ENCODE data around the gene CDKAL1. TPM values are rescaled to one million over a fixed set of nuclear protein-coding genes. Genes with fewer than 3 reads are reported as not detected.
A peak's percentile ranks its signal among the peaks of the same experiment; 100 is the strongest.

The CDKAL1 gene
- total and polyA plus RNA-seq, 2 donors (not counting 3 experiments of a cell fraction or from before 2014, with no cell fraction given): 6.1 to 20.5 TPM

DNA sequence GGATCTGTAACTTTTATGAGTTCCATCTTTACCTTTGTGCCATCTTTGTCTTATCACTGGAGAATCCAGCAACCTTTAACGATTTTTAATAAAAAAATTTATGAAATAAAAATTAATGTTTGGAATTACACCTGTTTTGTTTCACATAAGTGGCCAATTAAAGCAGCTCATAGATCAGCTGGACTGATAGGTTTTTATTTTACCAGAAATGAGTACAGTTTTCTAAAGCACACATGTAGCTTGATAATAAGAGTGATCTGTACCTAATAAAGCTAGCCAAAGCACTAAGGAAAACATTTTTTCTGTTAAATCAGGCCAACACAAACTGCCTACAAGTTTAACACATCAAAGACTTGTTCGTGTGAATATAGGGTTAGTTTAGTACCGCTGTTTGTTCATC is 500.1 kb downstream of the CDKAL1 start:
- no peak overlapping the region for H3K4me3 ChIP-seq (replicated peaks in 1 of 3; ENCODE audit: insufficient read depth in 1 of 3, low read depth in 1 of 3, low read length in 3 of 3)
- BruUV-seq (replicated peaks): no TSS peak
- dilution Hi-C loops (cut with MboI; ENCODE audit: extremely low pct_ligation_motif_present, low sequenced_read_pairs): no loop called here

More for the DNA sequence above, 500.1 kb downstream of the CDKAL1 start:
- Histone ChIP-seq H4K20me1 (replicated peaks; ENCODE audit: control insufficient read depth, extremely low read depth, insufficient read depth, low read length) (no peaks in the 10 kb centered on the region), H3K9ac (replicated peaks; ENCODE audit: extremely low read depth, insufficient read depth, low read length) (no peak overlapping the region), H3K4me1 (ENCODE audit: control insufficient read depth, extremely low read depth, insufficient read depth, low read length) (no peaks in the 10 kb centered on the region), H3K27me3 (ENCODE audit: control insufficient read depth in 2 of 2, insufficient read depth in 2 of 2, low read length in 2 of 2) (no peaks in the 10 kb centered on the region), H3K36me3 (ENCODE audit: control insufficient read depth in 2 of 2, extremely low read depth in 1 of 2, insufficient read depth in 2 of 2, low read length in 2 of 2) (no peaks in the 10 kb centered on the region), H3K9me1 (replicated peaks; ENCODE audit: control insufficient read depth, extremely low read depth, insufficient read depth, low read length) (no peaks in the 10 kb centered on the region), H3K27ac (ENCODE audit: insufficient read depth, low read depth, low read length) (no peak overlapping the region), H3K4me2 (ENCODE audit: insufficient read depth, low read length) (no peak overlapping the region), H3K9me3 (replicated peaks; ENCODE audit: control insufficient read depth, insufficient read depth, low read length) (no peaks in the 10 kb centered on the region), H2AFZ (ENCODE audit: low read depth, low read length) (no peak overlapping the region), H3K79me2 (ENCODE audit: control insufficient read depth, insufficient read depth, low read length) (no peaks in the 10 kb centered on the region)
- DNase-seq (ENCODE audit: low read depth, low spot score) (no peak), FAIRE-seq (peak; percentile 18)
- CTCF ChIA-PET: no interaction called here
- POLR2A ChIA-PET: no interaction called here
- intact Hi-C loops (cut with micrococcal nuclease): loop anchor here (10.0 kb wide), 1 partner anchor 910 kb away; no protein-coding TSS in a partner anchor
- TF ChIP-seq POLR2A (IDR thresholded peaks at IDR 0.05; ENCODE audit: low read depth, low read length) (no peak), FOS (IDR thresholded peaks at IDR 0.05; ENCODE audit: borderline replicate concordance, insufficient read depth, low read length) (no peak), JUN (IDR thresholded peaks at IDR 0.05; ENCODE audit: borderline replicate concordance, insufficient read depth, insufficient read length, low read depth) (no peak), MYC (IDR thresholded peaks at IDR 0.05; ENCODE audit: low read depth, low read length) (no peak), EZH2 (IDR thresholded peaks at IDR 0.05; ENCODE audit: borderline replicate concordance, low read depth, low read length, severe bottlenecking) (no peak), POLR2AphosphoS5 (IDR thresholded peaks at IDR 0.05; ENCODE audit: insufficient read depth, low read depth, low read length) (no peak), GATA2 (IDR thresholded peaks at IDR 0.05; ENCODE audit: insufficient read depth, insufficient read length, low read depth, low read length) (no peak)
- TF ChIP-seq, protein P1, sequence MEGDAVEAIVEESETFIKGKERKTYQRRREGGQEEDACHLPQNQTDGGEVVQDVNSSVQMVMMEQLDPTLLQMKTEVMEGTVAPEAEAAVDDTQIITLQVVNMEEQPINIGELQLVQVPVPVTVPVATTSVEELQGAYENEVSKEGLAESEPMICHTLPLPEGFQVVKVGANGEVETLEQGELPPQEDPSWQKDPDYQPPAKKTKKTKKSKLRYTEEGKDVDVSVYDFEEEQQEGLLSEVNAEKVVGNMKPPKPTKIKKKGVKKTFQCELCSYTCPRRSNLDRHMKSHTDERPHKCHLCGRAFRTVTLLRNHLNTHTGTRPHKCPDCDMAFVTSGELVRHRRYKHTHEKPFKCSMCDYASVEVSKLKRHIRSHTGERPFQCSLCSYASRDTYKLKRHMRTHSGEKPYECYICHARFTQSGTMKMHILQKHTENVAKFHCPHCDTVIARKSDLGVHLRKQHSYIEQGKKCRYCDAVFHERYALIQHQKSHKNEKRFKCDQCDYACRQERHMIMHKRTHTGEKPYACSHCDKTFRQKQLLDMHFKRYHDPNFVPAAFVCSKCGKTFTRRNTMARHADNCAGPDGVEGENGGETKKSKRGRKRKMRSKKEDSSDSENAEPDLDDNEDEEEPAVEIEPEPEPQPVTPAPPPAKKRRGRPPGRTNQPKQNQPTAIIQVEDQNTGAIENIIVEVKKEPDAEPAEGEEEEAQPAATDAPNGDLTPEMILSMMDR (IDR thresholded peaks at IDR 0.05; ENCODE audit: extremely low read depth in 1 of 2, insufficient read depth in 1 of 2, low read depth in 1 of 2, low read length in 2 of 2): no peak
- TF ChIP-seq, protein P2, sequence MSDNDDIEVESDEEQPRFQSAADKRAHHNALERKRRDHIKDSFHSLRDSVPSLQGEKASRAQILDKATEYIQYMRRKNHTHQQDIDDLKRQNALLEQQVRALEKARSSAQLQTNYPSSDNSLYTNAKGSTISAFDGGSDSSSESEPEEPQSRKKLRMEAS (IDR thresholded peaks at IDR 0.05; ENCODE audit: insufficient read depth, insufficient read length): no peak
